T-helper 17 cell (primary cell): Measurements from ENCODE around the gene SLC5A9. TPM values are rescaled to one million over a fixed set of nuclear protein-coding genes. Genes with fewer than 3 reads are reported as not detected.

Experiments used
- ATAC-seq: fragments of 150-1000 bp; cut with Tn5 transposase; 2 replicates; pipeline ENCODE4 v1.10.0; 2021; ENCODE audit warnings: mild to moderate bottlenecking, moderate library complexity
- DNase-seq, 3 donors: peaks; one replicate each; pipeline versions ENCODE4 v3.0.0 to v3.0.0-alpha.2; 2020 to 2021
- H3K9me3 ChIP-seq: one replicate; pipeline ENCODE4 v1.7.0; 2013; ENCODE audit warnings: low read length, mild to moderate bottlenecking; ENCODE audit not compliant: control insufficient read depth, poor library complexity, severe bottlenecking
- H3K27ac Mint-ChIP-seq: one replicate; pipeline ENCODE4 v1.8.0; 2022; ENCODE audit warnings: mild to moderate bottlenecking, moderate library complexity, mixed read lengths
- H3K27me3 Mint-ChIP-seq: one replicate; pipeline ENCODE4 v1.8.0; 2022; ENCODE audit warnings: mixed read lengths
- H3K36me3 Mint-ChIP-seq: one replicate; pipeline ENCODE4 v1.8.0; 2022; ENCODE audit warnings: low read depth, mixed read lengths
- H3K4me1 Mint-ChIP-seq: one replicate; pipeline ENCODE4 v1.8.0; 2022; ENCODE audit warnings: mild to moderate bottlenecking, mixed read lengths
- H3K4me3 Mint-ChIP-seq: one replicate; pipeline ENCODE4 v1.8.0; 2022; ENCODE audit warnings: mild to moderate bottlenecking, moderate library complexity, mixed read lengths
- total RNA-seq, 4 donors: library from RNA in 2 of 4; stranded (reverse) in 2 of 4; gene quantifications; one replicate each; pipeline ENCODE4 v1.2.3 and lab custom pipeline; 2022 to 2026

The SLC5A9 gene
- total RNA-seq, 2 donors from 2014 or later, result not detected

DNA sequence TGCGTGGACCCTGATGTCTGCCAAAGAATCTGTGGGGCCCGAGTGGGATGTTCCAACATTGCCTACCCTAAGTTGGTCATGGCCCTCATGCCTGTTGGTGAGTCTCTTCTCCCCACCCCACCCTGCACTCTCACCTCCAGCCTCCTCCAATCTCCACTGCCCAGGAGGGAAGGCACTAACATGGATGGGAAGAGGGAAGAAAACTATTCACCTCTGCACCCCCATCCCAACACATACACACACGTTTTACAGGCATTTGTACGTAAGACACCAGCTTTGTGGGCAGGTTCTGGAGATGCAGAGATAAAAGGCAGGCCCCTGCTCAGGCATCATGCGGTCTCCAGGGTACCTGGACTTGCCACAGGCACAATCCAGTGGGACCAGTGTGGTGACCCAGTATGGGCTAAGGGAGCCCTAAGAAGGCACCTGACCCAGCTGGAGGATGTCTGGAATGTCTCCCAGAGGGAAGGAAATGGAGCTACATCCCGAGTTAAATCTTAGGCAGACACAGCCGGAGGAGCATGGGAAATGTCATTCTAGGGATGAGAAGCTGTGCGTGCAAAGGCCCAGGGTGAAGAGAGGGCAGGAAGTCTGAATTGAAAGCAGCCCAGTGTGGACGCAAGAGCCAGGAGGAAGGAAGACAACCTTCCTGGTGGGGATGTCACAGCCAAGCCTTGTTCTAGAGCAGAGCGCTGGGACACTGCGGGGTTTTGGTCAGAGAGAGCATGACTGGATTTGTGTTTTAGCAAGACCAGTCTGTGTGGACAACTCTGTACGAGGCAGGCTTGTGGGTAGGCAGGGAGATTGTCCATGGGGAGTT lies 11.4 kb downstream of the SLC5A9 start:
- no peaks in the 10 kb centered on the region for H3K9me3 ChIP-seq
- Mint-ChIP-seq H3K4me3 (no peak overlapping the region), H3K27me3 (peaks cover 6% of the 10 kb centered on the region), H3K27ac (no peak overlapping the region), H3K4me1 (peaks cover 4% of the 10 kb centered on the region), H3K36me3 (no peaks in the 10 kb centered on the region)
- DNase-seq (no peak), ATAC-seq (no peak)

DNA sequence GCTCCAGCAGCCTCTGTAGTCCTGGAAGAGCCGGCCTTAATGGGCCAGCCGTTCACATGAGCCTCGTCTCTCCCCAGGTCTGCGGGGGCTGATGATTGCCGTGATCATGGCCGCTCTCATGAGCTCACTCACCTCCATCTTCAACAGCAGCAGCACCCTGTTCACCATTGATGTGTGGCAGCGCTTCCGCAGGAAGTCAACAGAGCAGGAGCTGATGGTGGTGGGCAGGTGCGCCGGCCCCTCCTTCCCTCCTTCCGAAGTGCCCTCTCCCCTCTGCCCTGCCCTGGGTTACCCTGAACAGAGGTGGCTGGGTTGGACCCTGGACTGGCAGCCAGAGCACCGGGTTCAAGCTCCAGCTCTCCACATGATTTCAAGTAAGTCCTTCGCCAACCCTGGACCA lies 13.1 kb downstream of the SLC5A9 start:
- peaks cover 4% of the 10 kb centered on the region for H3K4me1 Mint-ChIP-seq
- H3K4me3 Mint-ChIP-seq, result no peak overlapping the region
- H3K36me3 Mint-ChIP-seq, result no peaks in the 10 kb centered on the region
- no peak overlapping the region for H3K27ac Mint-ChIP-seq
- ATAC-seq (no peak), DNase-seq (no peak)
- peaks cover 12% of the 10 kb centered on the region for H3K27me3 Mint-ChIP-seq
- no peaks in the 10 kb centered on the region for H3K9me3 ChIP-seq

DNA sequence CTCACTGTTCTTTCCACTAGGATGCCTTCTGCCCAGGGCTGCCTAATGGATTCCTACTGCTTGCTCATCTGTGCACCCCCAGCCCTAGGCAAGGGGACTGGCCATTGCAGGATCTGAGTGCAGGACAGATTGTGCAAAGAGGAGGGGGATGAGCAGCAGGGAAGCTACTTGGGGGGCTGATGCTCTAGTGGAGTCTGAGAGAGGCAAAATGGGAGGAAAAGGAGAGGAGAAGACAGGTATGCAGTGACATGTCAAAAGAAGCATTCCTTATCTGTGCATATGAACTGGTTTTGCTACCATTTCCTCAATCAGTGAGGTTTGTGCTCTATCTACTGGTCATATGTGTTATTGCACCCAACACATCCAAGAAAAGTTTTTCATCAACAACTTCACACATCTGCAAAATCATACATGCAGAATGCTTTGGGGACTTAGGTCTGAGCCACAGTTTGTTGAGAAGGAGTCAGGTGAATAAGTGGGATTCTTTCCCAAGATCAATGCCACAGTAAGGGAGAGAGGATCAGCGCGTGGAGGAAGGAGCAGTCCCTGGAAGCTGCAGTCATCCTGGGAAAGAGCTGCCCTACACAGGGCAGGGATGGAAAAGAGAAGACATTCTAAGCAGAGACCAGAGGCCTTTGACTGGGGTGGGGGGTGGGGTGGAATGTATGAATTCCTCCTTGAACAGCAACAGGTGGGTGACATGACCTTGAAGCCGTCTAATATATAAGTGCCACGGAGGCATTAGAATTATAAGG lies 14.4 kb downstream of the SLC5A9 start:
- DNase-seq (no peak), ATAC-seq (no peak)
- peaks cover 18% of the 10 kb centered on the region for H3K27me3 Mint-ChIP-seq
- H3K4me1 Mint-ChIP-seq, result peaks cover 4% of the 10 kb centered on the region
- no peak overlapping the region for H3K4me3 Mint-ChIP-seq
- H3K36me3 Mint-ChIP-seq, result peaks cover 4% of the 10 kb centered on the region
- no peak overlapping the region for H3K27ac Mint-ChIP-seq
- H3K9me3 ChIP-seq, result no peaks in the 10 kb centered on the region

DNA sequence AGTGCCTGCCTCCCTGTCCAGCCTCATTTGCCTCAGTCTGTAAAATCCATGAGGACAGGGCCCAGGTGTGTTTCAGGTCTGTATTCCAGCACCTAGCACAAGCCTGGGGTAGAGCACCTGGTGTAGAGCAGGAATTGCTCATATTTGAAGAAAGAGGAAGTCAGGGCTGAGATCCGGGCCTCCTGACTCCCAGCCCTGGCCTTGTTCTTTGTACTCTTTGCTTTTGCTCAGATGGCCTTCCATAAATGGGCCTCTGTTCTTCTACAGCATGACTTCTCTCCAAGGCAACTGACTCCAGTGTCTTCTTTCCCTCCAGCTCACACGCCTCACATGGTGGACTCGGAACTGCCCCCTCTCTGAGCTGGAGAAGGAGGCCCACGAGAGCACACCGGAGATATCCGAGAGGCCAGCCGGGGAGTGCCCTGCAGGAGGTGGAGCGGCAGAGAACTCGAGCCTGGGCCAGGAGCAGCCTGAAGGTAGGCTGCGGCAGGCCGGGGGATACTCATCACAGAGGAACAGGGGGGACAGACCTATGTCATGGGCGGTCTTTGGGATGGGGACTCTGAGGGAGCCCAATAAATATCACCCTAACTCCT lies 19.7 kb downstream of the SLC5A9 start:
- H3K4me3 Mint-ChIP-seq, result no peak overlapping the region
- H3K27me3 Mint-ChIP-seq, result peaks cover 25% of the 10 kb centered on the region
- DNase-seq (no peak), ATAC-seq (no peak)
- H3K9me3 ChIP-seq, result no peaks in the 10 kb centered on the region
- no peak overlapping the region for H3K27ac Mint-ChIP-seq
- peaks cover 4% of the 10 kb centered on the region for H3K36me3 Mint-ChIP-seq
- peaks cover 3% of the 10 kb centered on the region for H3K4me1 Mint-ChIP-seq

DNA sequence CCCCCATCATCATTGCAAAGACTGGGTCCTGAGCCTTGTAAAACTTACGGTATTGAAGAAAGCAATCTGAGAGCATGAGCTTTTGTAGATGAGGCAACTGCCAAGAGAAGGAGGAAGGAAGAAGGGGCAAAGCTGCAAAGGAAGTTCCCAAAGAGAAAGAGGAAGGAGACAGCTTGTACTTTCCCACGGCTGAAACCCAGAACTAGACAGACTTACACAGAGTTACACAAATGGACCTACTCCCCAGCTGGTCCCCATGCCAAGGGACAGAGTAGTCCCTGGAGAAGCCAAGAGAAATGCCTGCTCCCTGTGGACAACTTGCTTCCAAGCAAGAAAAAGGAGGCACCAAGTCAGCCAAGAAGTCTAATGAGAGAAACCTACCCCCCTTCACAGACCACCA lies 22.6 kb downstream of the SLC5A9 start:
- H3K4me3 Mint-ChIP-seq, result no peak overlapping the region
- H3K4me1 Mint-ChIP-seq, result peaks cover 3% of the 10 kb centered on the region
- H3K9me3 ChIP-seq, result no peaks in the 10 kb centered on the region
- no peak overlapping the region for H3K27ac Mint-ChIP-seq
- H3K36me3 Mint-ChIP-seq, result peaks cover 4% of the 10 kb centered on the region
- ATAC-seq (no peak), DNase-seq (no peak)
- H3K27me3 Mint-ChIP-seq, result peaks cover 38% of the 10 kb centered on the region

DNA sequence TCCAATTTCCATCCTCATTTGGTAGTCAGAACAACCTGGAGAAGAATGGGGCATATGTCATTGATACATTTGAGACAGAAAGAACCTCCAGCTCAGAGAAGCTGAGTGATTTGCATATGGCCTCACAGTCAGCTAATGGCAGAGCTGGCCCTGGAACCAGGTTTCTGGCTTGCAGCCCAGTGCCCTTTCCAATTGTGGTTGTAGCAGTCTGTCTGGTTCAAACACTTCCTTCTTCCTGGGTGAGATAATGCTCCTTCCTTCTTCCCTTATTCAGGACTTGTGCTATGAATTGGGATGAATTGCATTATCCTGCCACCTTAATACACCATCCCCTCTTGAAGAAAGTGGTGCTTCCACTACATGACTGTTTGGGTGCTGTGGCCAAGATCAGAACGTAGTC lies 24.2 kb downstream of the SLC5A9 start:
- H3K4me3 Mint-ChIP-seq, result no peak overlapping the region
- ATAC-seq (no peak), DNase-seq (no peak)
- H3K4me1 Mint-ChIP-seq, result peaks cover 3% of the 10 kb centered on the region
- no peaks in the 10 kb centered on the region for H3K9me3 ChIP-seq
- H3K36me3 Mint-ChIP-seq, result no peaks in the 10 kb centered on the region
- no peak overlapping the region for H3K27ac Mint-ChIP-seq
- H3K27me3 Mint-ChIP-seq, result peaks cover 26% of the 10 kb centered on the region

DNA sequence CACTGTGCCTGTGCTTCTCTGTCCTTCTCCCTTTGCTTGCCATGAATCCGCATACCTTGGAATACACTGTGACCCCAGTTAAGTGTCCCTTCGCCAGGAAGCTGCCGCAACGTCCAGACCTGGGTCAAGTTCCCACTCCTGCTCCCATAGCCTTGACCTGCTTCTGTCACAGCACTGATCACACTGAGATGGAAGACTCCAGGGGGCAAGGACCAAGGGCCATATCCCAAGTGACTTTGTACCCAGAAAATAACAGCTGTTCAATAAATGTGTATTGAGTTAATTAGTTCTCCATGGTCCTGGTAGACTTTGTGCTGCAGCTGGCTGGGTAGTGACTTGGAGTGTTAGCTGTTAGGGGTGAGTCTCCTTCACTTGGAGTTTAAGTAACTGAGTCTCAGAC lies 25.8 kb downstream of the SLC5A9 start:
- Mint-ChIP-seq H3K4me1 (peaks cover 3% of the 10 kb centered on the region), H3K36me3 (no peaks in the 10 kb centered on the region), H3K4me3 (no peak overlapping the region), H3K27me3 (peaks cover 35% of the 10 kb centered on the region), H3K27ac (no peak overlapping the region)
- ATAC-seq (no peak), DNase-seq (no peak)
- H3K9me3 ChIP-seq, result no peaks in the 10 kb centered on the region

DNA sequence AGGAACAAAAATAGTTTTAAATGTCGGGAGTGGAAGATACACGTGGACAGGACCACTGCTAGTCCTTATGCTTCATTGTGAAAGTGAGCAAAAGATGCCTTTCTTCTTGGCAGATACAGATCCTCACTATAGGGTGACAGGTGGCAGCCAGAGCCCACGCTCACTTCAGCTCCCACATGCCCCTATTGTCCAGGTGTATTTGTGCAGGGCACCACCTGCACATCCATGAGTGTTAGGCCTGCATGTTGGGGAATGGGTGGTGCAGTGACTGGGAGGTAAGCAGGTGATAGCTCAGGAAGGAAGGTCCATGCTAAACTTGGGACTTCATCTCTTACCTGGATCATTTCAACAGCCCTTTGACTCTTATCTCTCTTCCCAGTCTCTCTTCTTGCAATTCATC lies 27.4 kb downstream of the SLC5A9 start:
- no peaks in the 10 kb centered on the region for H3K36me3 Mint-ChIP-seq
- no peaks in the 10 kb centered on the region for H3K9me3 ChIP-seq
- peaks cover 3% of the 10 kb centered on the region for H3K4me1 Mint-ChIP-seq
- ATAC-seq (no peak), DNase-seq (no peak)
- peaks cover 36% of the 10 kb centered on the region for H3K27me3 Mint-ChIP-seq
- H3K4me3 Mint-ChIP-seq, result no peak overlapping the region
- no peak overlapping the region for H3K27ac Mint-ChIP-seq

DNA sequence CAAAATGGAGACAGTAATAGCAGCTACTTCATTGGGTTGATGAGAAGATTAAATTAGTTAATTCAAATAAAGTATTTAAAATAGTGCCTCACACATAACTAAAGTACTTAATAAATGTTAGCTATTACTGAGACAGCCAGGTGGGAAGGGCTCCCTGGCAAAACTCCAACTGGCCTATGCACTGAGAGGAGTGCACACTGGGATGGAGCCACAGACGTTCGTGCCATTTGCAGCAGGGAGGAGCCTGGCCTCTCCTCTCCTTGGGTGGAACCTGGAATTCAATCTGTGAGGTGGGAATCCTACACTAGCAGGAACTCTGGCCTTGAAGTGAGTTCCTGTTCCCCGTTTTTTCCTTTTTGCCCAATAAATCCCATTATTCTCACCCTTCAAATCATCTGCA lies 28.1 kb downstream of the SLC5A9 start:
- H3K27ac Mint-ChIP-seq, result no peak overlapping the region
- no peak for DNase-seq
- no peak for ATAC-seq
- H3K27me3 Mint-ChIP-seq, result peaks cover 43% of the 10 kb centered on the region
- no peak overlapping the region for H3K4me3 Mint-ChIP-seq
- no peaks in the 10 kb centered on the region for H3K4me1 Mint-ChIP-seq
- no peaks in the 10 kb centered on the region for H3K9me3 ChIP-seq
- peaks cover under 1% of the 10 kb centered on the region for H3K36me3 Mint-ChIP-seq

DNA sequence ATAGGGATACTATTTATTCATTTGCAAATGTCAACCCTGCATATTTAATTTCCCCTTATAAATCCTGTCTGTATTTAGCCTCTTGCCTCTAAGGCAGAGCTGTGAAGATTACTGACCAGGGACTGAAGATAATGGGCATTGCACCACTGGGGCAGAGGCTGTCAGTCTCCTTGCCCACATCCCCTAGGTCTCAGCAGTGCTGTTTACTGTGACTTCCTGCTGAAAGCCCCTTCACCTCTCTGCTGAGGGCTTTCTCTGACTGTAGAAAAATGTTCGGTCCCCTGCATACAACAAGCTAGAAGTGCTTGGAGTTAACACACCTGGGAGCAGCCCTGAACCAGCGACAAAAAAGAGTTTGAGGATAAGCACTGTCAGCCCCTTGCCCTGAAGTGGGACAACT lies 28.8 kb downstream of the SLC5A9 start:
- ATAC-seq (no peak), DNase-seq (no peak)
- Mint-ChIP-seq H3K27me3 (peaks cover 48% of the 10 kb centered on the region), H3K4me3 (no peak overlapping the region), H3K27ac (no peak overlapping the region), H3K4me1 (no peaks in the 10 kb centered on the region), H3K36me3 (peaks cover 3% of the 10 kb centered on the region)
- H3K9me3 ChIP-seq, result no peaks in the 10 kb centered on the region

DNA sequence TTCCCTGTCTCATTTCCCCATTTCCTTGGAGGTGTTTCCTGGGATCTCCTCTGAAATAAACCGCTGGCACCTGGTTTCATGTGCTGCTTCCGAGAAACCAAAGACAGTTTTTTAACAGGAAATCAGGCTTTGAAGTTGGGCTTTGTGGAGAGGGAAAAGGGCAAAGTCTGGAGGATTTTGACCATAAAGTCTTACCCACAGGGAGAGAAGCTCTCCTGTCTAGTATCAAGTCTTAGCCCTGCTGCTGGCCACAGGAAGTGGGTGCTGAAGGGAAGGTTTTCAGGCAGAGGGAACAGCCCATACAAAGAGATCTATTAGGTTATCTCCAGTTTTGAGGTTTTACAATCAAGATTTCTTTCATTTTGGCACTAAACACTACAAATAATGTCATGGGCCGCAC lies 29.3 kb downstream of the SLC5A9 start:
- Mint-ChIP-seq H3K4me1 (no peaks in the 10 kb centered on the region), H3K36me3 (peaks cover 3% of the 10 kb centered on the region), H3K27ac (no peak overlapping the region), H3K27me3 (peaks cover 48% of the 10 kb centered on the region), H3K4me3 (no peak overlapping the region)
- no peaks in the 10 kb centered on the region for H3K9me3 ChIP-seq
- no peak for ATAC-seq
- no peak for DNase-seq

DNA sequence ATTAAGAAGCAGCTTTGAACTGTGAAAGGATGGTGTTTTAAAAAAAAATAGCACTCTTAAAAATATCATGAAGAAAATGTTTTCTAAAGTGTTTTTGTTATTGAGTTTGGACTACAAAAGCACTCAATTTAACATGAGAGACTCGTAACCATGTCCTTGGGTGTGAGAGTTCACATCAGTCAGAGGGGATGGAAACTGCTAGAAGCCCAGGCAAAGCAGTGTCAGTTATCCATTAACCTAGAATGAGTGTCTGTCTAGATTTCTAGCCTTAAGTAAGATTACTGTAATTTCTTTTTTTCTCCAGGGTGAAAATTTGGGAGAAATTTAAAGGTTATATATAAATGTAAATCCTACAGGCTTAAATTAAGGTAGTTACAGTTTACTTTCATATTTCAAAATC lies 31.7 kb downstream of the SLC5A9 start:
- DNase-seq, result no peak
- no peaks in the 10 kb centered on the region for H3K9me3 ChIP-seq
- no peak for ATAC-seq
- Mint-ChIP-seq H3K27me3 (peaks cover 32% of the 10 kb centered on the region), H3K4me3 (no peak overlapping the region), H3K36me3 (peaks cover 3% of the 10 kb centered on the region), H3K27ac (no peak overlapping the region), H3K4me1 (no peaks in the 10 kb centered on the region)

DNA sequence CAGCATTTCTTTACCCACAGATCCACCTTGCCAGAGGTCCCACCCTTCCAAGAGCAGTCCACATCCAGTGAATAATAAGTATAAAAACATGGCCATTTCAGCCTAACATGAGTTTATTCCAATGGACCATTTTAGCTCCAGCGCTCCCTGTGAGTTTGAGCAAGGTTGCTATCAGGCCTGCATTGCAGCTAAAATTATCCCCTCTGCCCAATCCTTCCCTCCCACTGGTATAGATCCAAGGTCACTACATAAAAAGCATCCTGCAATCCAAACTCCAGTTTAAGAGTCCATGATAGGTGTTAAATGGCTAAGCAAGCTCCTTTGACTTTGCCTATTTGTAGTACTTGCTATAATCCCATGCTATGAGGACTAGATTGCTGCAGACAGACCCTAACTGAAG lies 35.6 kb downstream of the SLC5A9 start:
- Mint-ChIP-seq H3K36me3 (peaks cover 3% of the 10 kb centered on the region), H3K27ac (no peak overlapping the region), H3K27me3 (peaks cover 22% of the 10 kb centered on the region), H3K4me3 (no peak overlapping the region), H3K4me1 (no peaks in the 10 kb centered on the region)
- no peak for DNase-seq
- no peak for ATAC-seq
- no peaks in the 10 kb centered on the region for H3K9me3 ChIP-seq
